Measurements from ENCODE around the gene HRAS.

GRCh38 chr11:545171-545570 lies 9.8 kb upstream of the HRAS start:
- TF ChIP-seq CTCF (IDR thresholded peaks at IDR 0.05; ENCODE audit: low read depth, low read length, poor library complexity, severe bottlenecking) (no peak), EZH2phosphoT487 (IDR thresholded peaks at IDR 0.05; ENCODE audit: borderline replicate concordance, low read length) (no peak)

Measured in DOHH2 (cell line).